NK-92 treated with Interleukin-12 subunit alpha and Interleukin-12 subunit beta, amount 100 ng/mL, for 24 hours (cell line): ENCODE data around the gene CDKN1A.
"Not testable (repeated sequence)": the region's sequence is repeated elsewhere in the genome, so short reads cannot be mapped to it uniquely, and the experiment has no call there.

Experiments
- DNase-seq: peaks from one replicate; lab custom pipeline; 2025; lab: John Stamatoyannopoulos, UW

The CDKN1A gene

DNA sequence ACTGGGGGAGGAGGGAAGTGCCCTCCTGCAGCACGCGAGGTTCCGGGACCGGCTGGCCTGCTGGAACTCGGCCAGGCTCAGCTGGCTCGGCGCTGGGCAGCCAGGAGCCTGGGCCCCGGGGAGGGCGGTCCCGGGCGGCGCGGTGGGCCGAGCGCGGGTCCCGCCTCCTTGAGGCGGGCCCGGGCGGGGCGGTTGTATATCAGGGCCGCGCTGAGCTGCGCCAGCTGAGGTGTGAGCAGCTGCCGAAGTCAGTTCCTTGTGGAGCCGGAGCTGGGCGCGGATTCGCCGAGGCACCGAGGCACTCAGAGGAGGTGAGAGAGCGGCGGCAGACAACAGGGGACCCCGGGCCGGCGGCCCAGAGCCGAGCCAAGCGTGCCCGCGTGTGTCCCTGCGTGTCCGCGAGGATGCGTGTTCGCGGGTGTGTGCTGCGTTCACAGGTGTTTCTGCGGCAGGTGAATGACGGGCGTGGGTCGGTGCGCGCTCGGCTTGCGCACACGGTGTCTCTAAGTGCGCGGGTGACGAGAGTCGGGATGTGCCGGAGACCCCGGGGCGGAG is at the start of gene CDKN1A:
Gene CDKN1A (plus strand): TSS at position 227 of the 555 bp plus-strand sequence. CDS start 5,388 bp downstream, outside the sequence.
- DNase-seq = no peak

DNA sequence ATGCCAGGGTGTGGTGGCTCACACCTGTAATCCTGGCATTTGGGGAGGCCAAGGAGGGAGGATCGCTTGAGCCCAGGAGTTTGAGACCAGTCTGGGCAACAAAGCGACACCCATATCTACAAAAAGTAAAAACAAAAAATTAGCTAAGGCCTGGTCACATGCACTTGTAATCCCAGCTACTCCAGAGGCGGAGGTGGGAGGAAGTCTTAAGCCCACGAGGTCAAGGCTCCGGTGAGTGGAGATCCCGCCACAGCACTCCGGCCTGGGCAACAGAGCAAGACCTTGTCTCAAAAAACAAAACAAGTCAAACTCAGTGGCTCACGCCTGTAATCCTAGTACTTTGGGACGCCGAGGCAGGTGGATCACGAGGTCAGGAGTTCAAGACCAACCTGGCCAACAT is 48.7 kb upstream of the CDKN1A start:
- DNase-seq = no peak

DNA sequence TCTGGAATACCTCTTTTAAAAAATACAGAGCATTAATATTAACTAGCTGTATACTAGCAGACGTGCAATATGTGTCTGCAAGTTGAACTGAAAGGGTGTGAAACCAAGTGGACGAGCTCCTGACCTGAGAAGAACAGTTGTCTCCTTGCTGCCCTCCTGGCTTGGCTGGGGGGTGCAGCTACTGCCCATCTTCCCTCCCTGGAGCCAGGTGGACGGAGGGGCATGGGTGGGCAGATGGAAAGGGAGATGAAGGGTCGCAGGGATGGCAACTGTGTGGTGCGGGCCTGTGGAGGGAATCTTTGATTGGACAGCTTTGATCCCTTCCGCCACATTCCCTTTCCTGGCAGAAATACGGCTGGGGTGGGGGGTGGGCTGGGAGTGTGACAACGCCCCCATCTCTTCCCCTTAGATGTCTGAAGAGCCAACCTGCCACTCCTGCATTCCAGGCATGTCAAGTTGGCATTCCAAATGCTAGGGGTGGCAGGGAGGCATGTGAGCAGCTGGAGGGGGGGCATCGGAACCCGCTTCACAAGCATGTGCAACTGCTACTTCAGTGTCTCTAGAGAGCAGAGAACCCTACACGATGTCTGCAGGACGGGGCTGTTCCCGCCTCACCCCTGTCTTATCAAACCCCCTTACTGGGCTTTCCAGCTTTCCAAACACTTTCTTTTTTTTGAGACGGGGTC is 47.0 kb upstream of the CDKN1A start:
- no peak for DNase-seq

DNA sequence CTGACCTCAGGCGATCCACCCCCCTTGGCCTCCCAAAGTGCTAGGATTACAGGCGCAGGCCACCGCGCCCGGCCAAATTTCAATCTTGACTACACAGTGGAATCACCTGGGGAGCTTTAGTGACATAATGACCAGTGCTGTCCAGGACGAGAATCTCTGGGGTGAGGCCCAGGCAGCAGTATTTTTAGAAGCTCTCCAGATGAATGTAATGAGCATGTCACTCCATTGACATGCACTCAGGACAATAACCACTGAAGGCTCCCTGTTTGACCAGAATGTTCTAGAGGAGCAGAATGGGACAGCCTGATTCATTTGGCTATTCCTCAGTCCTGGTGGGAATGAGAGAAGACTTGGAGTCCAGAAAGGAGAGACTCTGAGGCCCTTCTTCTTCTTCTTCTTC is 45.1 kb upstream of the CDKN1A start:
- no peak for DNase-seq

DNA sequence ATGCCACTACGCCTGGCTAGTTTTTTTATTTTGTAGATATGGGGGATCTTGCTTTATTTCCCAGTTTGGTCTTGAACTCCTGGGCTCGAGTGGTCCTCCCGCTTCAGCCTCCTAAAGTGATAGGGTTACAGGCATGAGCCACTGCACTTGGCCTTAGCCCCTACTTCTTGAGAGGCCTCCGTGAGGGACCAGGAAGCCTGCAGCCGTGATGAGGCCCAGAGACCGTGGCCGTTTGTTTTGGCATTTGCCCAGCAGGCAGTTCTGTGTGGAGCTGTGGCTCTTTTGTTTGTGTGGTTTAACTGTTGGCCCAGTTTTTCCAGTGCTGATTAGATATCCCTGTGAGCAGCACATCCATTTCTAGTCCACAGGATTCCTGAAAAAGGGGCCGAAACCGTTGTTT is 44.6 kb upstream of the CDKN1A start:
- no peak for DNase-seq

DNA sequence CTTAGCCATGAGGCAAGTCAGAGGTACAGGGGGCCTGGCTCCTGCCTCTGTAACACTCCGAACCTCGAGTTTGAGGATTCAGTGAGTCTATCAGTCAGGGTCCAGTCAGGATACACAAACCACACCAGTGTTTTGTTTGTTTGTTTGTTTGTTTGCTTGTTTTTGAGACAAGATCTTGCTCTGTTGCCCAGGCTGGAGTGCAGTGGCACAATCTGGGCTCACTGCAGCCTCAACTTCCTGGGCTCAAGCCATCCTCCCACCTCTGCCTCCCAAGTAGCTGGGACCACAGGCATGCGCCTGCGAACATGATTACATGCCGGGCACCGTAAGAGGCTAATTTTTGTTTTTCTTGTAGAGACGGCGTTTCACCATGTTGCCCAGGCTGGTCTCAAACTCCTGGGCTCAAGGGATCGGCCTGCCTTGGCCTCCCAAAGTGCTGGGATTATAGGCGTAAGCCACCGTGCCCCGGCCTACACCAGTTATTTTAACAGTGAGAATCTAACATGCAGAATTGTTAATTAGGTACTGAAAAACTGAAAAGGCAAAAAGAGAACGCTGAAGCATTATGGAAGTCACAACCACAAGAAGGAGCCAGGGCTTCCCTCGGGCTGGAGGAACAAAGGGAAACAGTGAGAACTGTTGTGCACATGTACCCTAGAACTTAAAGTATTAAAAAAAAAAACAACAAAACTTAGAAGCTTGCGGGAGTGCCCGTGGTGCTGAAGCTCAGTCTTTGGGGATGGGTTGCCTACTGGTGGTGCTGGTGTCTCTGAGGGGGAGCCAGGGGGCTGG is 44.0 kb upstream of the CDKN1A start:
- DNase-seq = no peak

DNA sequence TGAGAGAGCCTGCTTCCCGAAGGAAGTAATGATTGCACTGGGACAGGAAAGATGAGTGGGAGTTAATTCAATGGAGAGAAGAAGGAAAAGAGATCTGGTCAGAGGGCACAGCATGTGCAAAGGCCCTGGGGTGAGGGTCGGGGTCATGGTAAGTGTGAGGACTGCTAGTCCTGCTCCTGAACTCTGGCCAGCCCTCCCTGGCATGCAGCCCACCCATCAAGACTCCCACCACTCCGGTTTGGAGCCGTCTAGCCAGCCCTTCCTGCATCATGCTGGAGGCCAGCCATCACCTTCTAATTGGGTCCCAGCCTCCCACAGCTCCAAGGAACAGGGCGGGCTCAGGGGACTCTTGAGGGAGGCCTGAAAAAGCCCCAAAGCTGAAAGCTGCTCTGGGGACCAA is 42.2 kb upstream of the CDKN1A start:
- DNase-seq = no peak

DNA sequence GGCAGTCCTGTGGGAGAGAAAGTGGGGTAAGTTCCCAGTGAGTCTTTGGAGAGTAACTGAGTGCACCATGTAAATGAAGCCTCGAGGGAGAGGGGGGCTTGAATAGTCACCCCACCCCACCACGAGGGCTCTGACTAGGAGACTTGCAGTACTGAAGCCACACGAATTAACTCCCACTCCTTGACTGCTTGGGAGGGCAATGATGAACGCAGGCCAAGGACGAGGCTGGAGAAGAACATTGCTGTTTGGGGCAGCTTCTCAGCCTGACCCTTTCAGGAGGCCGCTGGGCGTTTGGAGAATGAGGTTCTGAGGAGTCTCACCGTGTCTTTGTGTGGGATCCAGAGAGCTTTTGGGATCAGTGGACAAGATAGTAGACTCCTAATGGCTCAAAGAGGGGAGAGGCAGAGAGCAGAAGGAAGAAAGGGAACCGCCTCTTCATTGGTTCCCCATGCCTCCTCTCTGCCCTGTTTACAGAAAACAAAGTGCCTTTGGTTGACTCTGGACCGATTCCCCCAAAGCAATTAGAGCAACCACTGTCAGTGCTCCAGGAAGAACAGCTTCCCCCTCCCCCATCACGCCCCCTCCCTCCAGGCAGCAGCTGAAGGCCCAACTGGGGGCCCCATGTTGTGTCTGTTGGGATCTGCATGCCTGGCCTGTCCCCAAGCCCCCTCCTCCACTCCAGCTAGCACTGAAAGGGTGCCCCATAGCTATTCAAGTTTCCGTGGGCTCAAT is 41.7 kb upstream of the CDKN1A start:
- DNase-seq = no peak

DNA sequence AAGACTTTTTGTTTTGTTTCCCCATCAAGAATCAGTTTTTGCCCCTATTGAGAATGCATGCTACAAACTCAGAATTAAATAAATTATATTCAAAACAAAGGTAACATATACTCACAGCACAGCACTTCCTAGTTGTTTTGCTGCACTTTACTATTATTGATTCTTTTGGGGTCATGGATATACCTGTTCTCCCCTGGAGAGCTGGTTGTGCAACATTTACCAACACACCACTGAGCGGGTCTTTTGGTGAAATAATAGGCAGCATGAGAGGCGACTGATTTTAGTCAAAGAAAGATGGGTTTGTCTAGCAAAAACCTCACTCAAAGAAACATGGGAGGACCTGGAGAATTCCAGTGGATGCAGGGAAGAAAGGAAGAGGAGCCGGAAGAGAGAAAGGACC is 39.9 kb upstream of the CDKN1A start:
- DNase-seq = no peak

DNA sequence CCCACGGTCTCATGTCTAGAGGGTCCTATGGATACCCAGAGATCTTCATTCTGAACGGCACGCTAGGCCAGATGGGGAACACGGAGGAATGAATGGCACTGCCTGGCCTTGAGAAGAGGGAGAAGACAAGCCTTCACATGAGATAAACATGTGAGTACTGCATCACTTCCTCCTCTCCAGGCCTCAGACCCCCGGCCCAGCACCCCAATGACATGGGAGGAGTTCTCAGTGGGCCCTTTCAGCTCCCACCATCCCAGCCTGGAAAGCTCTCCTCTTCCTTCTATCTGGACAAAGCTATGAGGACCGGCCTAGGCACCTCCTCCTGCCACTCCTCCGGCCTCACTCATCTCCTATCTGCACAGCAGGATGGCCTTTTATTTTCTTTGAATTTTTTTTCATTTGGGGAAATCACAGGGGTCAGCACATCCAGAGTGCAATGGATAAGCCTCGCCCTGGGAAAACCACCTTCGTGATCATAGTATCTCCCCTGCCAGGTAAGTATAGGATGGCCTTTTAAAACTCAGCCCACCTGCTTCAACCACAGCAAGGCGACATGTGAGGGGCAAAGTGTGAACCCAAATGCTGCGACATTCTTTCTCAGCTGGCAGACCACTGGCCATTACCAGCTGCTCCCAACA is 39.2 kb upstream of the CDKN1A start:
- no peak for DNase-seq

DNA sequence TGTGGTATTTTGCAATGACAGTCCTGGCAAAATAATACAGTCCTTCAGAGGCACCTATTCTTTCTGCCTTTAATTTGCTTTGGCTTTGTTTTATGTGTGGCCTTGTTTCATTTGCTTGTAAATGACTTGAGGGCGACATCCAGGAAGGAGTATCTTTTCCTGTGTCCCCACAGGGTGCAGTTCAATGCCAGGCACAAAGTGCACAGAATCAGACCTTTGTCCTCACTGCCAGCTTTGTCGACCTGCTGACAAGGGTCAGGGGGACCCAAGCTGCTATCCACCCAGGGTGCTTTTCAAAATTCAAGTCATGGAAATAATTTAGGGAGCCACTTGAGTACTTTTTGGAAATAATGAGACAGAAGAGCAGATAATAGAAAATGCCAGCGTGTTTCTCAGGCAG is 37.0 kb upstream of the CDKN1A start:
- DNase-seq = no peak

DNA sequence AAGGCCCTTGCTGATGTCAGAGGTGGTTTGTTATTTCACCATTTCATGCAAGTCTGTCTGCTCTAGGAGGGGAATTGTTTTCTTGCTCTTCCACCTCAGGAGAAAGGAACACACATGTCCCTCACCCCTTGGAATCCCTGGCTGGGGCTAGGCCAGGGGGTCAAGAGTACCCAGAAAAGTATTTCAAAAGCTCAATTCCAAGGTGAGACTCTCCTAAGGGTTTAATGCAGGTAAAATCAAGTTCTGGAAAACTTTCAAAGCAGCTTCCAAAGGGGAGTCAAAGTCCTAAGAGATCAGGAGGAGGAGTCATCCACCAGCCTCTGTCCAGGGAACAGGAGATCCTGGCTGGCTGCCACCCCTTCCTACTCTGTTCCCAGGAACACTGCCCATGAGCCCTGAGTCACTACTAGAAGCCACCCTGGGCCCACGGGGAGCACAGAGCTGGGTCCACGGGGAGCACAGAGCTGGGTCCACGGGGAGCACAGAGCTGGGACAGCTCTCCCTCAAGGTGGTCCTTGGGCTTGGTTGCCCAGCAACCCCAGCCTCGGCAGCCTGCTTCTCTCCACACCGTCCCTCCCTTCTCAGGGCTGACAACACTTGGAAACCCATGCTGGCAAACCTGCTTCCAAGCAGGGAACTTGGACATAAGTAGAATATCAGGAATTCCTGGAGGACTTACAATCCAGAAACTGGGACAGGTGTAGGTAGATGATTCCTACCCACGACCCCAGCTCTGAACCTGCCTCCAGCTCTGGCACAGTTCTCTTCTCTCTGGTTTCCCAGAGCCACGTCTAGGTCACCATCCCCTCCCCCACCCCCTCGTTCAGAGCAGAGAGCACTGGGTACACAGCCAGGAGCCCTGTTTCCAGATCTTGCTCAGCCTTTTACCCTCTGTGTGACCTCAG is 35.3 kb upstream of the CDKN1A start:
- no peak for DNase-seq

DNA sequence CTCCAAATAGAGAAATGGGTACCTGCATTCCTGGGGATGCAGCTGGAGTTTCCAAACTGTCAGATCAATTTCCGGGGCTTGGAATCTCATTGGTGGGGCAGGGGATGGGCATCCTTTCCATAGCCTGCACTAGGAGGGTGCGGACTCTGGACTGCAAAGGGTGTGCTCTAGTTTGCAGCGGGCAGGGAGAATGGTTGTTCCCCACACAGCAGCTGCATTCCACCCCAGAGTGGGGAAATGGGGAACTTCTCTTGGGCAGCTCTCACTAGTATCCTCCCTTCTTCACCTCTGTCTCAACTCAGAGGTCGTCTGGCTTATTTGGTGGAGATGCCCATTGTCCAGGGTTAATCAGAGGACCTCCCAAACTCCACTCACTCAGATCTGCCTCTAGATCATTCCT is 34.5 kb upstream of the CDKN1A start:
- no peak for DNase-seq

DNA sequence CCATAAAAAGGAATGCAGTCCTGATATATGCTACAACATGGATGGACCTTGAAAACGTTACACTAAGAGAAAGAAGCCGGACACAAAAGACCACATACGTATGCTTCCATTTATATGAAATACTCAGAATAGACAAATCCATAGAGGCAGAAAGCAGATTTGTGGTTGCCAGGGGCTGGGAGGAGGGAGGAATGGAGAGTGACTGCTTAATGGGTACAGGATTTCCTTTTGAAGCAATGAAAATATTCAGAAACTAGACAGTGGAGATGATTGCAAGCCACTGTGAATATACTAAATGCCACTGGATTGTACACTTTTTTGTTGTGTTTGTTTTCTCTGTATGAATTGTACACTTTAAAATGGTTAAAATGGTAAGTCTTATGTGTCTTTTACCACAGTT is 29.4 kb upstream of the CDKN1A start:
- DNase-seq = no peak

DNA sequence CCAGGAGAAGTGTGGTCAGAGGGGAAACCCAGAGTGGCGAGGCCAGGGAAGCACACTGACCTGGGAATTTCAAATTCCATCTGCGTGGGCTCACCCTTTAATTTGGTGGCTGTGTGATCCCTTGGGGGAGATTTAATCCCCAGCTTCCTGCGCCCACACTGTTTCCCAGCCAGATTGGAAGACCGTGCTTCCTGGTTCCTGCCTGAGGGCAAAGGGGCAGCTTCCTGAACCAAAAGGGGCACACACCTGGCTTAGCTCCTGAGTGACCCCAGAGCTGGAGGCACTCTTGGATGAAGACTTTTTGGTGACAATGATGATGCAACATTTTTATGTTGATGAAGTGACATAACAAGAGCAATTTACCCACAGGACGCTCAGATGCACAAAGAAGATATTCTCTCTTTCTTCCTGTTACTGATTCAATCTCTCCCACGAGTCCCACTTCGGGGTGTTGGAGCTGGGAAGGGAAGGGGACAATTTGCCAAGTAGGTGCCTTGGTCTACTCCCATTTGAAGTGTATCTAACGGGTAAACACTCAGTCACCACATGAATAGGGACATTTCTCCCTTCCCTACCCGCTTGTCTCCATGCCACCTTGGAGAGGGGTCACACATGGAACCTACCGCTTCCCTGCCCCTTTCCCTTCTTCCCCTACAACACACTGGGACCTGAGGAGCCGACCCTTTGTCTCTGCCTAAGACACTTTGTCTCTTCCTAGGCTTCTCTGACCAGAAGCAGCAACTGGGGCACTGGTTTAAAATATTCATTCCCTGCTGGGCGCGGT is 28.6 kb upstream of the CDKN1A start:
- no peak for DNase-seq

DNA sequence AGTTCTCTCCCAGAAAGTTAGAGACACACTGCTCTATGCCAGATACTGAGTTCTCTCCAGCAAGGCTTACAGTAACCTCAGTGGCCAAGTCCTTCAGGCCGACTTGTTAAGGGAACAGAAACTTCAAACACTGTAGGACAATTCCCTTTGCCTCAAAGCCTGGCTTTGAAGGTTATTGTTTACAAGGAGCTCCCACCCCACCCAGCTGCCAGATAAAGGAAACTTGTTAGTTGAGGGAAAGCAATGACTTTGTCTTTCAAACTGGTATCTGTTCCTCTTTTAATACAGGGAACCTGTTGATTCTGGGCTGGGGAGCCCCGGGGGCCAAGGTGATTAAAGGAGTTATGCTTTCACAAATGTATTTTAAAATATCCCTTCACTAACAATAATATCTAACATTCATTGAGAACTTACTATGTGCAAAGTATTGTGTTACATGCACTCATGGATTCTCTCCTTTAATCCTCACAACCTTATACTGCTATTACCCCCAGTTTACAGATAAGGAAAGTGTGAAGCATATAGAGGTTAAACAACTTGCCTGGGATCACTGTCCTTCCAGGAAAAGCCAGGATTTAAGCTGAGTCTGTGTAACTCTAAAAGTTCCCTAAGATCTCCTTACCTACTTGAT is 27.6 kb upstream of the CDKN1A start:
- no peak for DNase-seq

DNA sequence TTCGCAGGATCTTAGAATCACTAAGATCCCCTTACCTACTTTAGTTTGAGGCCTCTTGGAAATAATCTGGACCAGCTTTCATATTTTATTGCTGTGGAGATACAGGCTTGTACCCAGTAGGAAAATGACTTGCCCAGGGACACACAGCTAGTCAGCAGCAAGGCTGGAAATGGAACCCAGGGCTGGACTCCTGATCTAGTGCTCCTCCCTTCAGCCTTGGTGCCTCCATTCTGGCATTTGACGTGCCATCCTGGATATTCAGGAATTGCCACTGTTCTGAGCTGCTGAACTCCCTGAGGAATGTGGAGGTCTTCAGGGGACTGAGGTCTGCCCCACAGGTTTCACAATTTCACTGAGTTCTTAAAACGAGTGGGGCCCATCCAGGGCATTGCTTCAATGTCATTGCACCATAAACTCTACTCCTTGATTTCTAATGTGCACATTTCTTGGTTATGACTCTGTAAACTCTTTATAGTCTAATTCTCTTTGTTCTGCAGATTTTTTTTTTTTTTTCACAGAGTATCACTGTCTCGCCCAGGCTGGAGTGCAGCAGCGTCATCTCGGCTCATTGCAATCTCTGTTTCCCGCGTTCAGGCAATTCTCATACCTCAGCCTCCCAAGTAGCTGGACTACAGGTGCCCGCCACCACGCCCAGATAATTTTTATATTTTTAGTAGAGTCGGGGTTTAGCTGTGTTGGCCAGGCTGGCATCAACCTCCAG is 26.7 kb upstream of the CDKN1A start:
- no peak for DNase-seq

DNA sequence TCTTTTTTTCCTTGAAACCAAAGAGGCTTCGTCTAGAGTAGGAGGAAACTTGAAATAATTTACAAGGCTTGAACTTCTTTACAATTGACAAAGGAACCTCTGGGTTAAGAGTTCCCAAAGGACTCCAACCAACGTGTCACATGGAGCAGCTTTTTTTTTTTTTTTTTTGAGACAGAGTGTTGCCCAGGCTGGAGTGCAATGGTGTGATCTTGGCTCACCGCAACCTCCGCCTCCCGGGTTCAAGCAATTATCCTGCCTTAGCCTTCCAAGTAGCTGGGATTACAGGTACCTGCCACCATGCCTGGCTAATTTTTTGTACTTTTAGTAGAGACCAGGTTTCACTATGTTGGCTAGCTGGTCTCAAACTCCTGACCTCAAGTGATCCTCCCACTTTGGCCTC is 24.0 kb upstream of the CDKN1A start:
- not testable (repeated sequence) for DNase-seq

DNA sequence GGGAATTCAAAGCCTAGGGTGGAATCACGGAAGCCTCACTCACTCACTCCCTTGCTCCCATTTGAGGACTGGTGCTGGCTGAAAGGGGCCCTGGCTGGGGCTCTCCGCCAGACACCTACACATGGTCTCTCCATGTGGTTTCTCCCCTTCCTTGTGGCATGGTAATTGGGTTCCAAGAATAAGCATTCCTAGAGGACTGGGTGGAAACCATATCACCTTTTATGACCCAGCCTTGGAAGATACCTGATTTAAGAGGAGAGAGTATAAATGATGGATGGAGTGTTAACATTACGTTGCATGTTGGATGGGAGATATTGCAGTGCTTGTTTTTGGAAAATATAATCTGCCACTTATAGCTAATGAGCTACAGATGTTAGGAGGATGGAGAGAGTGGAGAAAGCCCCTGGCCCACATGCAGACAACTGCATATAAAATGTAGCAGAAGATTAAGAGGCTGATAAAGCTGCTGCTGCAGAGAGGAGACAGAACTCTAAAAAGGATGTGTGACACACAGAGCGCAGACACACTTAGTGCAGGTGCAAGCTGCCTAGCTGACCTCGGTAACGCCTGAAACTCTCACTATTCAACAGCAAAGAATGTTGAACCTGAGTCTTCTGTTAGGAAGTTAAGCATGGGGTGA is 23.3 kb upstream of the CDKN1A start:
- DNase-seq = no peak
